MV-4-11 (cell line): Measurements from ENCODE around the gene OR6C74.

Experiments used
- DNase-seq: peaks from one replicate; lab custom pipeline; 2025; lab: John Stamatoyannopoulos, UW

OR6C74 gene

GRCh38 chr12:55244309-55244708 is at the start of gene OR6C74:
Gene OR6C74 (plus strand): TSS chr12:55244609. CDS start chr12:55247288, 2,679 bp downstream.
- no peak for DNase-seq

GRCh38 chr12:55220725-55221124 is 23.7 kb upstream of the OR6C74 start, which contains the start of gene OR10A7:
Gene OR10A7 (plus strand): TSS chr12:55221025. CDS start chr12:55221025, 0 bp downstream.
- DNase-seq = no peak

GRCh38 chr12:55226523-55226922 is 17.9 kb upstream of the OR6C74 start:
- DNase-seq = no peak

- DNase-seq = no peak
These were observed 16.8 kb upstream of the OR6C74 start for GRCh38 chr12:55227643-55228042.

- DNase-seq = no peak
These were observed 1.8 kb downstream of the OR6C74 start for GRCh38 chr12:55246159-55246558.

GRCh38 chr12:55250944-55251343 is 6.5 kb downstream of the OR6C74 start:
- no peak for DNase-seq

GRCh38 chr12:55253281-55253680 is 8.9 kb downstream of the OR6C74 start:
- DNase-seq = no peak

- no peak for DNase-seq
These were observed 12.4 kb downstream of the OR6C74 start for GRCh38 chr12:55256831-55257230.

GRCh38 chr12:55258303-55258702 is 13.9 kb downstream of the OR6C74 start:
- no peak for DNase-seq

GRCh38 chr12:55280991-55281390 is 36.6 kb downstream of the OR6C74 start:
- DNase-seq = no peak

- no peak for DNase-seq
These were observed 45.6 kb downstream of the OR6C74 start for GRCh38 chr12:55289999-55290398.
